ENCODE results near the gene MDH1.
"Not testable (repeated sequence)": the region's sequence is repeated elsewhere in the genome, so short reads cannot be mapped to it uniquely, and the experiment has no call there.

MDH1 gene

DNA sequence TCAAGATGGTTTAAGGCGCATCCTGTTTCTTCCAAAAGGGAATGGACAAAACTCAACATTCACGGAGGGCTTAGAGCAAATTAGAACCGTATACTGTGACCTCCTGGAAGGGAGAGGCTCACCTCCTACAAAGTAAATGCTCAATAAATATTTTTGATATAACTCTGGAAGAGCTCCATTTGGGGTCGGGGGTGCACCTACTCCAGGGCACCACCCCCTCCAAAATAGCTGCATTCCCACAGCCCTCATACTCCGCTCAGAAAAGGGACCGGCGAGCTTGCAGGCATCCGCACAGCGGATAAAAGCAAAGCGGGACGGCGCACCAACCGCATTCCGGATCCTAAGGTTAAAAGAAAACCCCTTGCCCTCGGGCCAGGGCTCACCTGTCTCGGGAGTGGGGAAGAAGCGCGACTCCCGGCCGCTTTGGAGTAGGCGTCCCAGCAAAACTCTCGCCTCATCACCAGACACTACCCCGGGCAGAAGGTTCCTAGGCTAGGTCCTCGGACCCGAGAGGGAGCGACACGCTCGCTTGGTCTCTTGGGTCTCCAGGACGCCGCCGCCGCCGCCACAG is 864 bp upstream of the MDH1 start:
- peak in 3 of 56 donors; percentile 68 to 83 (median 76) for DNase-seq

DNA sequence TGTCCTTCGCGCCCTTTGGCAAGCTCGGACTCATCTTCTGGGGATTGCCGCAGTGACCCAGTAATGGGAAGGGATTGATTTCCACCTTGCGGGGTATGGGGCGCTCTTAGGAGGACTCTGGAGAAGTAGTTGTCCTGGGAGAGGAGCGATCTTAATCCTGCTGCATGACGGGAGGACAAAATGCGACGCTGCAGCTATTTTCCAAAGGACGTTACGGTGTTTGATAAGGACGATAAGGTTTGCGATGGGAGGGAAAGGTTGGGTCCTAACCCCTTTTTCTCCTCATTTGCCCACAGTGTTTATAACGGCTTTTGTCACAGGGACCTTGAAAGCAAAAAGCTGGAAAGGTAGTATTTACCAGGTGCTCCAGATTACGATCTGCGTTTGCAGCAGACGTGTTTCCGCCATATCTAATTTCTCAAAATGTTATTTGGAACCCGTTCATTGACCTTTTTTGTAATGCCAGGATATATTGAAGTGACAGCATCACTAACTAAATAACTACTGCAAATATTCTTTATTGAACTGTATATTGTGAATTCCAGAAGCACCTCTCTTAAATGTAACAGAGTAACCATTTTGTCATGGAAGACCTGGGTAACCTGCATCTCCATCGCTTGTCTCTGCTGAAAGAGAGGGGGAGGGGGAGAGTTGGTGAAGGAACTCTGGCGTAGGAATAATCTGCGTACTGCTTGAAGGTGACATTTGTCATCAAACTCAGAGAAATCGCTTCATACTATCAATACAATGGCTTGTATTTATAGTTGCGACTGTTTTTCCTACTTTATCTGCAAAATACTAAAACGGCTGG is 590 bp downstream of the MDH1 start:
- DNase-seq, result peak in 10 of 56 donors; percentile 0 to 40 (median 10)

DNA sequence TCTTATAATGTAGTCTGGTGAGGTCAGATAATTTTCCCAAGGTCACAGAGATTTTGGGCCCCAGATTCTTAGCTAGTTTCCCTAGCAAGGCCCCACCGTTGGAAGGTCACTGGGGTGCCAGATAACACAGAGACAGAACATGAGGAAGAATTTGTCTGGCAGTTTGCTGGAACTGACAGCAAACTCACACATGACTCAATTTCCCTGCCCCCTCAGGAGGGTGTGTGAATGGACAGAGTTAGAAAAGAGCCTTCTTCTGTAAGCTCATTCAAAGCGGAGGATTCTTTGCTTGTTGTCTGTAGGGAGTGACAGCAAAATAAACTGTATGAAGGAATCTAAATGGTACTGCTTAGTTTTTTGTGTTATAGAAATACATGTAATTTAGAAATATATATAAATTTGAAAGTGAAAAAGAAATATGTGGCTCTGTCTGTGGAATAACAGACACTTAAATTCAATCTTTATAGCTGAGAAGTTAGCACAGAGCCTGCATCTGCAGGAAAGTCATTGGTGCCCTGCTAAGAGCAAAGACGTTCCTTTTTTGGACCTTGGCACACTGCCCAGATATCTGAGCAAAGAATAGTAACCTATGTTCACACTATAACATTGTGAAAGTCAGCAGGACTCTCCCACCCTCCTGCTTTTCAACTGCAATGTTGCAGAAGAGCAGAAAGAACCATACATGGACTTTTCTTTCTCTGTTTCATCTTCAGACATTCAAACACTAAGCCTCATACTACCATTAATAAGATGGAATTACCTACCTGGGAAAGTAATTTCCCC is 2.1 kb downstream of the MDH1 start:
- peak in 4 of 56 donors; percentile 0 to 15 (median 4) for DNase-seq

DNA sequence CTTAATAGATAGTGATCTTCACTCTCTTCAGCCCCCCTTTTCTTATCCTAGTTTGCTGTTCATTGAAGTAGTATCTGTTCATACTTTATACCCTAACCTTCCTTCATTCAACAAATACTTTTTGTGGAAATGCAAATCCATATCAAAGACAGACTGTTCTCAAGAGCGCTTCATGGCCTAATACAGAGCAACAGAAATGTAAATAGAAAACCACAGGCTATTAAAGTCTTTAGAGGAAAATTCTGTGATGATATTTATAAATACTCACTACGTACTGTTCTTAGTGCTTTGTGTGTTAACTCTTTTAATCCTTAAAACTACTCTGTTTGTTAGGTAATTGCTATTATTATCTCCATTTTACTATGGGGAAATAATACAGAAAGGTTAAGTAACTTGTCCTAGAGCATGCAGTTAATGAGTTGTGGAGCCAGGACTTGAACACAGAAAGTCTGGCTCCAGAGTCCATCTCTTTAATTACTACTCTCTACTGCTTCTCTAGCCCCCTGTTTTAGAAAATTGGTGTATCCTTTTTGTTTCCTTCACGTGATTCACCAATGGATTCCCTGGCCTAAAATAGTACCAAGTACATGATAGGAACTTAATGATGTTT is 2.9 kb downstream of the MDH1 start:
- DNase-seq, result no peak

DNA sequence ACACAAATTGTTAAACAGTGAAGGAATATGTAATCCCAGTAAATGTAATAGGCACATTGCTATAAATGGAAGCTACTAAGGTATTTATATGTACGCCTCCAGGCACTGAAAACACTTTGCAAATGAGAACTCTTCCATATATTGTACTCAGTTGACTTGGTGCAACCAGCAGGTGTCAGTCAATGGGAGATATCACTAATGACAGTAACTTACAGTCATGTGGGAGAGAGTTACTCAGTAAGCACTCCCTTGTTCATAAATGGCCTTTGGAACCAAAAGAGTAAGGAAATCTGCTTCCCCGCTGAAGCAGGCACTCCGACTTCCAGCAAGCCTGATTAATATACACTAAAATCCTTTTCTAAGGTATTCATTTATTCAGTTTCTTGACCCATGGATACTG is 5.9 kb downstream of the MDH1 start:
- DNase-seq, result no peak

DNA sequence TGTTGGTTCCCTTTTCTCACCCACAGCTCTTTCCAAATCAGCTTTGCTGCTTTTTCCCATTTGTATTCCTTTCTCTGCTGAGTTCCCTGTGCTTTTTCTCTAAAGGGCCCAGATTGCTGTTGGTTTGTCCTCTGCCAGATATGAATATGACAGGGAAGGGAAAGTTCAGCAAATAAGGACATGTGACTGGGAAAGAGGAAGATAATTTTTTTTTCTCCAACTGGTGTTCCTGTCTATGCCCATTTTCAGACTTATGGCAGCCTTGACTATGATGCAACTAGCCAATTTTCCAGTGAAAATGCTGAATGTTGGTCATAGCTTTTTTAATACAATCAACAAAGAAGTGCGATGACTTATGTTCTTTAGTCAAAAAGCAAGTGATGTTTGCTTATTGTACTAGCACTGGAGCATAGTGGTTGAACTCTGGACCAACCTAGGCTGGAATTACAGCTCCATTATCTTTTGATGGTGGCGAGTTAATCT is 7.7 kb downstream of the MDH1 start:
- DNase-seq, result no peak

- no peak for DNase-seq
These were observed 10.2 kb downstream of the MDH1 start for GRCh38 chr2:63598981-63599380.

DNA sequence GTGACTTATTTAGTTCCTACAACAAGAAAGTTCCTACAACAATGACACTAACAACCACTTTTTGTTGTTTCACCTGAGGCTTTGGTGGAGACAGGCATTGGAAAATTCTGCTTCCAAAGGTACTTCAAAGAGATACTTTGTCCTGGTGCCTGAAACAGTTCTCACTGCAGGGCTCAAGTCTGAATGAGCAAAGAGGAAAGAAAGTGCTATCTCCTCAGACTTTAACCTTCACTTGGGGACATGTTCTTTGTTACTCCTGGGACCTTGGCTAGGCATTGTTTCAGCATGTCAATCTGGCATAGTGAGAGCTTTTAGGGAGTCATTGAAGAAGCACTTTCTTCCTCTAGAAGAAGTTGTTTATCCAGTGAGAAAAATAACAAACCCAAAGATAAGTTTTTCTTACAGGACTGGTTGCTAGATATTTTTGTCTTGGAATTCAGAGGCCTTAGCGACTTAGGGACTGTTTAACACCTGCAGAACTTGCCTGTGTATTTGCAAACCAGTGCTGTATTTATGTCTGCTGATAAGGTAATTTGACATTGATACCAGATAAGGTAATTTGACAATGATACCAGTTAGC is 12.2 kb downstream of the MDH1 start:
- DNase-seq, result no peak

GRCh38 chr2:63604666-63605065 is 15.9 kb downstream of the MDH1 start:
- DNase-seq, result no peak

DNA sequence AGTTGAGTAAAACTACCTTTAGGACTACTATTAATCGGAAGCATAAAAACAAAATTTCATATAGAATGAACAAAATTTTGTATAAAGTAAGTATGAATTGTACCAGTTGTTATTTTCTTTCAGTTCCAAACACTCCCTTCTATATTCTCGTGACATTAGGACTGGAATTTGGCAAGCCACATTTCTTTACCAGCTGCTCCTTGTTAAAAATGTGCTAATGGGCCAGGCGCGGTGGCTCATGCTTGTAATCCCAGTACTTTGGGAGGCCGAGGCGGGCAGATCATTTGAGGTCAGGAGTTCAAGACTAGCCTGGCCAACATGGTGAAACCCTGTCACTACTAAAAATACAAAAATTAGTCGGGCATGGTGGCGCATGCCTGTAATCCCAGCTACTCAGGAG is 20.1 kb downstream of the MDH1 start:
- not testable (repeated sequence) for DNase-seq

DNA sequence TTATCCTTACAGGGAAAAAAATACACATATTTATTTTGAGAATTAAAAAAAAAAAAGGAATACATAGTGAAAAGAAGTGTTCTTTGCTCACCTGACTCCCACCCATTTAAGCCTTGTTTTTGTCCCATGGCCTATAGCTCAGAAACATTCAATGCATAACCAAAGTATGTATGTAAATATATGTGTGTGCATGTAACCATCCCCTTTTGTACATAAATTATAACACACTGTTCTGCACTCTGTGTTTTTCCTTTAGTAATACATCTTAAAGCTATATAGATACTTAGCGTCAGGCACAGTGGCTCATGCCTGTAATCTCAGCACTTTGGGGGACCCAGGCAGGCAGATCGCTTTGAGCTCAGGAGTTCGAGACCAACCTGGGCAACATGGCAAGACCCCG is 21.8 kb downstream of the MDH1 start:
- DNase-seq, result no peak

DNA sequence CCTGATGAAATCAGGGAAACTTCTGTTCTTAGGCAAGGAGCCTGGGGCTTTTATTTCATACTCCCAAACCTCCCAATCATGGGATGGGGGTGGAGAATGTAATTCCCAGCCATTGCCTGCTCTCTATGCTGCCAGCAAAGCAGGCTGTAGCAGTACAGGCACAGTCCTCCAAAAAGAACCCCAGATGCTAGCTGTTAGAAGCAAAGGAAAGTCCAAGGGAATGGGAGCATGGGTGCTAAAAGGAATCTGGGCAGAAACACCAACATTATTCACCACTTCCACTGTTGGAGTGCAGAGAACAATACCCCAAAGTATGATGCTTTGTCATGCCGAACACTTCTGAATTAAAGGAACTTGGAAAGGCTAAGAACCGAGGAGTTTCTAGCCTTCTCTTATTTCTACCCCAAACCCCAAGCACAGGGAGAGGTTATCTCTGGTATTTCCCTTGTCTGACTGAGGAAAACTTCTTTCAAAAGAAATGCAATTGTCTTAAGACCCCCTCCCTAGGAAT is 24.7 kb downstream of the MDH1 start:
- DNase-seq, result no peak

GRCh38 chr2:63614448-63614968 is 25.7 kb downstream of the MDH1 start:
- DNase-seq, result no peak

DNA sequence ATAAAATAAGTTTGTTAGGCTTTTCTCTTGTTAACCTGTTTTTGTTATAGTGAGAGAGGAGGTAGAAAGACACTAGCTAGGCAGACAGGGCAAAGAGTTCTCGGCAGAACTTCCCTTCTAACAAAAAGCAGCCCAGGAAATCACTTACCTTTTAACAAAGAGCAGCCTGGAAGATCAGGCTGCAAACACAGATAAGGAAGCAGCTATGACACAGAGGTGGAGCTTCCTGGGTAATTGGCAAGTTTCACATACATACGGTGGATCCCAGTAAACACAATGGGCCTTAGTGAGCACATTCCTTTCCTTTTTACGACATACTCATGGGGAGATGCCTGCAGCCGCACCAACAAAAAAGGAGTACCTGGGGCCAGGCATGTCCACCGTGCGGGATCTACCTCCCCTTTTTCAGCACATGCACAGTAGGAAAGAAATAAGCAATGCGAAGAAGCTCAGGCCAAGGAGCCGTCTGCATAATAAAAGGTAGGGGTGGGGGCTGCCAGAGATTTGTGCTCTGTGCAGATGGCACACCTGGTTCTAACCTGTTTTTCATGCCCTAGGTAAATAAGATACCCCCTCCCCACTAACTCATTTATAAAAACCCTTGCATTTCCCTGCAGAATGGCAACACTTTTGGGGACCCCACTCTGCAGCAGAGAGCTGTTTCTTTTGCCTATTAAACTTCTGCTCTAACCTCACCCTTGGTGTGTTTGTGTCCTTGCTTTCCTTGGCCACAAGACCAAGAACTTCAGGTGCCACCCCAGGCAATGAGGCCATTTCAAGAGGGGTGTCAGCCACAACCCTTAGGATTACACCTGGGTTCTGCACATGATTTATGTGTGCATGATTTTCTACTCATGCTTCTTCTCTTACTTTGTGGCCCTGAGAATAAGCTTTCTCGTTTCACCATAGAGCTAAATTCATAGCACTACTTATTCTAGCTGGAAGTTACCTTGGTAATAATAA is 26.5 kb downstream of the MDH1 start:
- no peak for DNase-seq

DNA sequence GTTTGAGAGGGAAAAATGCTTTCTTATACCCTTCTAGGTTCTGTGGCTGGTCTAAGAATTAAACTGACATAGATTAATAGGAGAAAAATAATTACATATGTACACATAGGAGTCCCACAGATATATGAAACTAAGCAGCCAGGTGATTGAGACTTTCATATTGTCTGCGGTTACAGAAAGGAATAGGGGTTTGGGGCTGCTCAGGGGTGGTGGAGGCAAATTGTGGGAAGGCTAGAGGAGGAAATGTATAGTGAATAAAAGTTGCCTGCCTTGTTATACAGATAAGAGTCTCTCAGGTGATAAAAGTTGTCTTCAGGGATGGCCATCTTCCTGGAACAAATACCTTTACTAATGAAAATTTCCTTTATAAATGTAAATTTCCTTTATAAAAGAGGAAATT is 28.6 kb downstream of the MDH1 start:
- DNase-seq, result no peak

- no peak for DNase-seq
These were observed 30.6 kb downstream of the MDH1 start for GRCh38 chr2:63619328-63619727.

GRCh38 chr2:63622751-63623150 is 34.0 kb downstream of the MDH1 start:
- no peak for DNase-seq

GRCh38 chr2:63623763-63624162 is 35.0 kb downstream of the MDH1 start:
- DNase-seq, result not testable (repeated sequence)

DNA sequence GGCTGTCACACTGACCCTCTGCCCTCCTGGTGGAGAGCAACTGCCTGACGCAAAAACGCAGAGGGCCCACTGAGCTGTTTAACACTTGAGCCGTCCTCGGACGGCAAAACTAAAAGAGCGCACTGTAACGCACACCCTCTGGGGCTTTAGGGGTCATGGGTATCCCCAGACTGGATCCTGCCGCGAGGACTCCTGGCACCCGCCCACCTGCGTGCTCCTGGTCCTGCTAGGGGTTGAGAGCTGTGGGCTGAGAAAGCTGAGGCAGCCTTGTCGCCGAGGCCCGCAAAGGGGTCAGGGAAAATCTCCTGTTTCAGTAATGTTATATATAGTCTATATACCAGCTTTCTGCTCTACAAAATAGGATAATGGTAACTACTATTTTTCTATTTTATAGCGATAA is 39.1 kb downstream of the MDH1 start:
- no peak for DNase-seq

All from nucleus accumbens (tissue), 56 donors.